H7 (cell line): ENCODE data around the gene C2orf76. TPM values are rescaled to one million over a fixed set of nuclear protein-coding genes. Genes with fewer than 3 reads are reported as not detected.

Source experiments
- DNase-seq: peaks from one replicate; pipeline ENCODE4 v3.0.0; 2012
- H3K27me3 ChIP-seq: 2 replicates; pipeline ENCODE4 v1.6.0; 2011; ENCODE audit warnings: mild to moderate bottlenecking, low read length; ENCODE audit not compliant: control insufficient read depth, insufficient read depth
- H3K36me3 ChIP-seq: replicated peaks from 2 replicates; pipeline ENCODE4 v1.5.1; 2011; ENCODE audit warnings: low read length; ENCODE audit not compliant: control insufficient read depth, insufficient read depth
- H3K4me3 ChIP-seq: 2 replicates; pipeline ENCODE4 v1.5.1; 2011; ENCODE audit warnings: low read depth, mild to moderate bottlenecking, control low read depth, low read length, moderate library complexity; ENCODE audit not compliant: insufficient read depth
- total RNA-seq: library from RNA; depleted of rRNA; stranded (reverse); fragments of >200 nt; shearing (Covaris generic); gene quantifications from 2 replicates; pipeline ENCODE4 v1.2.3, GENCODE V29; 2014

The C2orf76 gene
- total RNA-seq, 1 experiment from 2014 or later: 11.0 TPM

GRCh38 chr2:119307419-119308140 is 59.1 kb downstream of the C2orf76 start:
- no peak for DNase-seq
- H3K4me3 ChIP-seq: no peak overlapping the region
- H3K27me3 ChIP-seq: no peaks in the 10 kb centered on the region
- H3K36me3 ChIP-seq: no peaks in the 10 kb centered on the region

- no peak for DNase-seq
- Histone ChIP-seq H3K4me3 (no peak overlapping the region), H3K27me3 (no peaks in the 10 kb centered on the region), H3K36me3 (no peaks in the 10 kb centered on the region)
These were observed 60.4 kb downstream of the C2orf76 start for GRCh38 chr2:119306196-119306590.

- DNase-seq: no peak
- Histone ChIP-seq H3K27me3 (no peaks in the 10 kb centered on the region), H3K36me3 (no peaks in the 10 kb centered on the region), H3K4me3 (no peak overlapping the region)
These were observed 61.0 kb downstream of the C2orf76 start for GRCh38 chr2:119305497-119306195.

GRCh38 chr2:119304847-119305246 is 61.8 kb downstream of the C2orf76 start:
- H3K27me3 ChIP-seq: no peaks in the 10 kb centered on the region
- no peak for DNase-seq
- H3K4me3 ChIP-seq: no peak overlapping the region
- no peaks in the 10 kb centered on the region for H3K36me3 ChIP-seq

- Histone ChIP-seq H3K27me3 (no peaks in the 10 kb centered on the region), H3K36me3 (no peaks in the 10 kb centered on the region), H3K4me3 (no peak overlapping the region)
- DNase-seq: no peak
These were observed 65.2 kb downstream of the C2orf76 start for GRCh38 chr2:119301413-119301812.

- Histone ChIP-seq H3K27me3 (no peaks in the 10 kb centered on the region), H3K36me3 (no peaks in the 10 kb centered on the region), H3K4me3 (no peak overlapping the region)
- no peak for DNase-seq
These were observed 70.8 kb downstream of the C2orf76 start for GRCh38 chr2:119295688-119296375.

GRCh38 chr2:119294671-119295070 is 72.0 kb downstream of the C2orf76 start:
- H3K27me3 ChIP-seq: no peaks in the 10 kb centered on the region
- H3K36me3 ChIP-seq: no peaks in the 10 kb centered on the region
- no peak overlapping the region for H3K4me3 ChIP-seq
- DNase-seq: no peak

GRCh38 chr2:119293900-119294299 is 72.7 kb downstream of the C2orf76 start:
- no peak for DNase-seq
- H3K36me3 ChIP-seq: no peaks in the 10 kb centered on the region
- no peaks in the 10 kb centered on the region for H3K27me3 ChIP-seq
- no peak overlapping the region for H3K4me3 ChIP-seq

GRCh38 chr2:119293254-119293653 is 73.4 kb downstream of the C2orf76 start:
- DNase-seq: no peak
- Histone ChIP-seq H3K36me3 (no peaks in the 10 kb centered on the region), H3K27me3 (no peaks in the 10 kb centered on the region), H3K4me3 (no peak overlapping the region)

GRCh38 chr2:119292226-119292625 is 74.4 kb downstream of the C2orf76 start:
- no peak for DNase-seq
- Histone ChIP-seq H3K4me3 (no peak overlapping the region), H3K36me3 (no peaks in the 10 kb centered on the region), H3K27me3 (no peaks in the 10 kb centered on the region)

GRCh38 chr2:119291588-119292167 is 75.0 kb downstream of the C2orf76 start:
- no peaks in the 10 kb centered on the region for H3K36me3 ChIP-seq
- no peaks in the 10 kb centered on the region for H3K27me3 ChIP-seq
- DNase-seq: no peak
- no peak overlapping the region for H3K4me3 ChIP-seq

GRCh38 chr2:119290859-119291587 is 75.6 kb downstream of the C2orf76 start:
- Histone ChIP-seq H3K4me3 (no peak overlapping the region), H3K27me3 (no peaks in the 10 kb centered on the region), H3K36me3 (no peaks in the 10 kb centered on the region)
- DNase-seq: peak; percentile 86

- Histone ChIP-seq H3K27me3 (no peaks in the 10 kb centered on the region), H3K36me3 (no peaks in the 10 kb centered on the region), H3K4me3 (no peak overlapping the region)
- DNase-seq: no peak
These were observed 77.0 kb downstream of the C2orf76 start for GRCh38 chr2:119289642-119290041.

GRCh38 chr2:119289093-119289492 is 77.5 kb downstream of the C2orf76 start:
- Histone ChIP-seq H3K36me3 (no peaks in the 10 kb centered on the region), H3K4me3 (no peak overlapping the region), H3K27me3 (no peaks in the 10 kb centered on the region)
- DNase-seq: no peak
